Upper lobe of left lung (tissue), 6 donors: ENCODE results near the gene LAMA2. TPM values are rescaled to one million over a fixed set of nuclear protein-coding genes. Genes with fewer than 3 reads are reported as not detected.

Experiments used
- ATAC-seq, 2 donors: fragments of 200-7000 bp; cut with Tn5 transposase; one replicate each; pipeline ENCODE4 v1.9.1; 2022; ENCODE audit warnings: mild to moderate bottlenecking in 2 of 2, moderate library complexity in 2 of 2; ENCODE audit not compliant: low FRiP score in 2 of 2
- DNase-seq, 2 donors: peaks; one replicate each; pipeline ENCODE4 v3.0.0-alpha.2; 2019 to 2020
- H3K27ac ChIP-seq, 4 donors: fragments of 200-600 bp; sonication (generic); one replicate each; pipeline ENCODE4 v1.5.1; 2016 to 2019
- H3K27me3 ChIP-seq, 4 donors: fragments of 200-600 bp; sonication (generic); one replicate each; pipeline ENCODE4 v1.5.1; 2017 to 2019
- H3K36me3 ChIP-seq, 4 donors: fragments of 200-600 bp; sonication (generic); one replicate each; pipeline ENCODE4 v1.5.1; 2016 to 2019
- H3K4me1 ChIP-seq, 4 donors: fragments of 200-600 bp; sonication (generic); one replicate each; pipeline ENCODE4 v1.5.1; 2018 to 2019
- H3K4me3 ChIP-seq, 4 donors: fragments of 200-600 bp; sonication (generic); one replicate each; pipeline ENCODE4 v1.5.1; 2017 to 2019; ENCODE audit warnings: mild to moderate bottlenecking in 2 of 4, moderate library complexity in 1 of 4
- H3K9me3 ChIP-seq, 4 donors: fragments of 200-600 bp; sonication (generic); one replicate each; pipeline ENCODE4 v1.5.1; 2018 to 2019
- EP300 ChIP-seq, 4 donors: sonication (generic); formaldehyde crosslinking; IDR thresholded peaks; one replicate each; pipeline ENCODE4 v1.5.1; 2017; ENCODE audit warnings: antibody characterized with exemption in 4 of 4, control low read depth in 2 of 4
- POLR2A ChIP-seq, 4 donors: fragments of 450-650 bp; IDR thresholded peaks; one replicate each; pipeline ENCODE4 v1.5.1; 2016 to 2017; ENCODE audit warnings: antibody characterized with exemption in 4 of 4, mild to moderate bottlenecking in 2 of 4
- POLR2AphosphoS5 ChIP-seq, 2 donors: sonication (generic); formaldehyde crosslinking; IDR thresholded peaks; one replicate each; pipeline ENCODE4 v1.5.1; 2017; ENCODE audit warnings: antibody characterized with exemption in 2 of 2
- WGBS, 2 donors: methylation state at CpG; one replicate each; pipeline ENCODE4 v1.1.5; 2017 to 2018; 5-methylcytosine and 5-hydroxymethylcytosine counted together
- total RNA-seq, 6 donors: library from RNA; depleted of rRNA in 4 of 6; stranded (reverse); fragments of >200 nt in 4 of 6; gene quantifications; one replicate each; pipeline versions ENCODE4 v1.1.0 to v1.2.1, GENCODE V29; 2016 to 2021
- TF ChIP-seq, protein P1 (sequence below), 6 experiments: fragments of 450-650 bp in 4 of 6; fragments of 200-600 bp in 2 of 6; sonication (generic) in 2 of 6; IDR thresholded peaks; one replicate each; pipeline ENCODE4 v1.5.1; 2016 to 2019; ENCODE audit warnings: antibody characterized with exemption in 6 of 6
- donor health status: DM: no; HTN: no; CAD: no; lungs with moderate emphysema.
- donor health status: DM: no; HTN: yes; CAD: no; lungs with severe emphysema.

The LAMA2 gene
- total RNA-seq, 6 donors from 2014 or later = 41.9 to 82.8 (median 62.4) TPM

GRCh38 chr6:129134535-129134934, 251.6 kb downstream of the LAMA2 start:
- TF ChIP-seq EP300 (IDR thresholded peaks at IDR 0.05) (no peak), POLR2AphosphoS5 (IDR thresholded peaks at IDR 0.05) (no peak), POLR2A (IDR thresholded peaks at IDR 0.05) (no peak)
- TF ChIP-seq, protein P1, sequence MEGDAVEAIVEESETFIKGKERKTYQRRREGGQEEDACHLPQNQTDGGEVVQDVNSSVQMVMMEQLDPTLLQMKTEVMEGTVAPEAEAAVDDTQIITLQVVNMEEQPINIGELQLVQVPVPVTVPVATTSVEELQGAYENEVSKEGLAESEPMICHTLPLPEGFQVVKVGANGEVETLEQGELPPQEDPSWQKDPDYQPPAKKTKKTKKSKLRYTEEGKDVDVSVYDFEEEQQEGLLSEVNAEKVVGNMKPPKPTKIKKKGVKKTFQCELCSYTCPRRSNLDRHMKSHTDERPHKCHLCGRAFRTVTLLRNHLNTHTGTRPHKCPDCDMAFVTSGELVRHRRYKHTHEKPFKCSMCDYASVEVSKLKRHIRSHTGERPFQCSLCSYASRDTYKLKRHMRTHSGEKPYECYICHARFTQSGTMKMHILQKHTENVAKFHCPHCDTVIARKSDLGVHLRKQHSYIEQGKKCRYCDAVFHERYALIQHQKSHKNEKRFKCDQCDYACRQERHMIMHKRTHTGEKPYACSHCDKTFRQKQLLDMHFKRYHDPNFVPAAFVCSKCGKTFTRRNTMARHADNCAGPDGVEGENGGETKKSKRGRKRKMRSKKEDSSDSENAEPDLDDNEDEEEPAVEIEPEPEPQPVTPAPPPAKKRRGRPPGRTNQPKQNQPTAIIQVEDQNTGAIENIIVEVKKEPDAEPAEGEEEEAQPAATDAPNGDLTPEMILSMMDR (IDR thresholded peaks at IDR 0.05) = no peak
- no peak for ATAC-seq
- no peak overlapping the region for H3K4me3 ChIP-seq

DNA sequence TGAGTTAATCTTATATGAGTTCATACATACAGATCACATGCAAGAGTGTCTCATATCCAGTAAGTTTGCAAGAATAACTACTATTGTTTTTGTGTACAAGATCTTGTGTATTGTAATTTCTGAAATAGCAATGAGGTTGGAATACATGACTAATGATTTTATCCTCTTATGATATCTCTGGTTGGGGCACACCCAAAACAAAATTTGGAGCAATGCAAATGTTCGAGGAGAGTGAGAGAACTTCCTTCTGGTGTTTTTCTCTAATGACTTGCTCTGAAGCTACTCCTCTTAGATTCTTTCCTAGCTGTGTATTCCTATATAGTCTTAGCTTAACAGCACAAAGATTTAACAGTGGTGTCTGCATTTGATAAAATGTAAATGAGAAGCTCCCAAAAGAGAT, 252.5 kb downstream of the LAMA2 start:
- peak in 1 of 2 donors; percentile 30 for ATAC-seq
- 36 to 60% methylated on average over 1 of the region's 1 CpG for WGBS, 2 donors

More at GRCh38 chr6:129134535-129134934, 251.6 kb downstream of the LAMA2 start:
- H3K9me3 ChIP-seq = no peaks in the 10 kb centered on the region
- no peaks in the 10 kb centered on the region for H3K36me3 ChIP-seq
- peak overlapping the region; percentile 62 to 70 (median 68) for H3K27ac ChIP-seq
- peaks cover 0 to 21% (median 9%) of the 10 kb centered on the region in 4 donors for H3K4me1 ChIP-seq
- H3K27me3 ChIP-seq = no peaks in the 10 kb centered on the region
- DNase-seq = no peak

DNA sequence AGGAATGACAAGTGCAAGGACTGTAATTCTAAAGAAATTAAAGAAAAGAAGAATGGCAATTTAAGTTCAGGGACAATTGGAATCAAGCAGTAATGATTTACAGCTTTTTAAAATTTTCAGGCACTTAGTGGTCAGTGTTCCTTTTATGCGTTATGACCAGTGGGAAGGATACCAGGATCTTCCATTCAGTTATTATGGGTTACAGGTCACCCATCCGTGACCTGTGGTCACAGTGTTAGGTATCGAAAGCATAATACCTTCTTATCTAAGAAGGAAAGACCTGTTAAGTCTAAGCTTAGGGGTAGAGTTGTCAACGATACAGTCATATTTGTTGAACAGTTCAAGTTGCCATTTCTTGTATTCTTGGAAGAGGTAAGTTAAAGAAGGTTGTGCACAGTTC, 253.8 kb downstream of the LAMA2 start:
- H3K27ac ChIP-seq = no peak overlapping the region
- TF ChIP-seq POLR2A (IDR thresholded peaks at IDR 0.05) (no peak), POLR2AphosphoS5 (IDR thresholded peaks at IDR 0.05) (no peak), EP300 (IDR thresholded peaks at IDR 0.05) (no peak)
- H3K27me3 ChIP-seq = no peaks in the 10 kb centered on the region
- no peak overlapping the region for H3K4me3 ChIP-seq
- WGBS, 2 donors = 83 to 85% methylated on average over 4 of the region's 4 CpGs
- peaks cover 0 to 21% (median 9%) of the 10 kb centered on the region in 4 donors for H3K4me1 ChIP-seq
- H3K36me3 ChIP-seq = no peaks in the 10 kb centered on the region
- no peaks in the 10 kb centered on the region for H3K9me3 ChIP-seq
- no peak for ATAC-seq
- DNase-seq = no peak

More for the DNA sequence above, 252.5 kb downstream of the LAMA2 start:
- H3K27me3 ChIP-seq = no peaks in the 10 kb centered on the region
- peak overlapping the region in 3 of 4 donors; percentile 4 to 68 (median 62) for H3K27ac ChIP-seq
- H3K4me1 ChIP-seq = peaks cover 0 to 21% (median 9%) of the 10 kb centered on the region in 4 donors
- H3K4me3 ChIP-seq = no peak overlapping the region
- DNase-seq = no peak
- no peaks in the 10 kb centered on the region for H3K9me3 ChIP-seq
- H3K36me3 ChIP-seq = no peaks in the 10 kb centered on the region
- TF ChIP-seq, protein P1 (IDR thresholded peaks at IDR 0.05) = no peak
- TF ChIP-seq POLR2A (IDR thresholded peaks at IDR 0.05) (no peak), EP300 (IDR thresholded peaks at IDR 0.05) (no peak), POLR2AphosphoS5 (IDR thresholded peaks at IDR 0.05) (no peak)

GRCh38 chr6:129138739-129139405, 255.9 kb downstream of the LAMA2 start:
- Histone ChIP-seq H3K9me3 (no peaks in the 10 kb centered on the region), H3K4me3 (no peak overlapping the region), H3K27me3 (no peaks in the 10 kb centered on the region), H3K36me3 (no peaks in the 10 kb centered on the region), H3K4me1 (peaks cover 0 to 15% (median 9%) of the 10 kb centered on the region in 4 donors), H3K27ac (peak overlapping the region in 3 of 4 donors; percentile 19 to 57 (median 50))
- peak in 2 of 4 donors; percentile 30 to 58 for TF ChIP-seq EP300 (IDR thresholded peaks at IDR 0.05)
- TF ChIP-seq POLR2AphosphoS5 (IDR thresholded peaks at IDR 0.05) = peak in 1 of 2 donors; percentile 43
- TF ChIP-seq, protein P1 (IDR thresholded peaks at IDR 0.05) = no peak
- no peak for TF ChIP-seq POLR2A (IDR thresholded peaks at IDR 0.05)
- ATAC-seq = peak; percentile 46 to 63
- no peak for DNase-seq
- 68 to 73% methylated on average over 4 of the region's 4 CpGs for WGBS, 2 donors

DNA sequence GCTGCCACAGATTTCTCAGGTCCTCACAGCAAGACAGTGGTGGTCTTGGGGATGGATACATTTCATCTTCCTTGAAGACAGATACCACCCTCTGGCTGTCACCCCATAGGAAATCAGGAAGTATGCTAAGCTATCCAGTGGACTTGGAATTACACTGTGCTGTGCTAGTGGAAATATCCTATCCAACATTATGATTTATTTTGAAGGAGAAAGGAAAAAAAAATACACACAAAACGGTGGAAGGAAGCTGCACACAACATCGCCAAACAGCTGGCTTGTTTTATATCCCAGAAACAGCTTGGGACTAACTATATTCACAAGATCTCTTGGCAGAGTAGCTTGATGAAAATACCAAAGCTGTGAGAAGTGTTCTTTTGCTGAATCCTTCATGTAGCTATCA, 257.6 kb downstream of the LAMA2 start:
- DNase-seq (no peak), ATAC-seq (peak in 1 of 2 donors; percentile 83)
- H3K36me3 ChIP-seq = no peaks in the 10 kb centered on the region
- no peak for TF ChIP-seq EP300 (IDR thresholded peaks at IDR 0.05)
- H3K4me1 ChIP-seq = peaks cover 0 to 5% (median 0%) of the 10 kb centered on the region in 4 donors
- H3K9me3 ChIP-seq = no peaks in the 10 kb centered on the region
- peak overlapping the region; percentile 29 to 57 (median 50) for H3K27ac ChIP-seq
- no peaks in the 10 kb centered on the region for H3K27me3 ChIP-seq
- 27 to 33% methylated on average over 2 of the region's 2 CpGs for WGBS, 2 donors
- H3K4me3 ChIP-seq = no peak overlapping the region
